Measurements from ENCODE around the gene PALM2AKAP2.

The PALM2AKAP2 gene

DNA sequence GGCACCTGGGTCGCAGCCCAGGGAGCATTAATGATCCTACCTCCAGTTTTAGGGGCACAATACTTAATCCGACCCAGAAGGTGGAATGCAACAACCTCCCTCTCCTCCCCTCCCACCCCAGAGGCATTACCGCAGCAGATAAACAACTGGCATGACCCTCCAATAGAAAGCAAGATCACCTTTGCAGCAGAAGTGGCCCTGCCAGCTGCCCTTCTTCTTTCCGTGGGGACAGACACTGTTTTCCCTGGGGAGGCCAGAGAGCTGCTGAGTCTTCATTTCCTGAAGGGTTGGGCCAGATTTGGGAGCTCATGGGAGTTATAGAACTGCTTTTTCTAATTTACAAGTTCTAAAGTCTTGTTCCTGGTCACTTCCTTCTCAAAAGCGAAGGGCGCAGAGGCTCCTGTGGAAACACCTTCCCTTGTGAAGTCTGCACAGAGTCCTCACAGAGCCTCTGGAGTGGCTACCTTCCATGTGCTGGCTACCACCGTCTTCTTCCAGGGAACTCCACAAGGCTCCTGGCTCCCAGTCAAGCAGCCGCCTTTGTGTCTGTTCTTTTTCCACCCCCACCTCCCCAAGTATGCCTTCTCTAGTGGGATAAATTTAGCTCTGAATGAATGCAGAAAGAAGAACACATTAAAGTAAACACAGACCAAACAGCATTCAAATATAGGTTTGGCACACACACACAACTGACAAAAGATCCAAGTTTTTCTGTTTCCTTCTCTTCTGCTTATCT, 8.0 kb upstream of the PALM2AKAP2 start:
- no peak for DNase-seq (ENCODE audit: low spot score)

DNA sequence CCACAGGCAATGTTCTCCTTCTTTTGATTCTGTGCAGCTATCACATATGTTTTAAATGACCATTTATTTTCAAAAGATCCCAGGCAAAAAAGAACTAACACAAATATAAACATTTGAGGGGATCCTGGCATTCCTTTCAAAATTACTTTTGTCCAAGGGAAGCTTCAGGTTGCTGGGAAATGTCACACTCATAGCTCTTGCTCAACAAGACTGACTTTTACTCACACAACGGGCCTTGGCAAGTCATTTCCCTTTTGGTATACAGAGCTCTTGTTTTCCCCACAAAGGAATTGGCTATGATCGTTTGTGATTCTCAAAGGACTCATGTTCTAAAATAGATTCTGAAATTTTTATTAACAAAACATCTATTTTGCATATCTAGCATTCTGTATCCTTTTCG, 4.5 kb upstream of the PALM2AKAP2 start:
- no peak for DNase-seq (ENCODE audit: low spot score)

DNA sequence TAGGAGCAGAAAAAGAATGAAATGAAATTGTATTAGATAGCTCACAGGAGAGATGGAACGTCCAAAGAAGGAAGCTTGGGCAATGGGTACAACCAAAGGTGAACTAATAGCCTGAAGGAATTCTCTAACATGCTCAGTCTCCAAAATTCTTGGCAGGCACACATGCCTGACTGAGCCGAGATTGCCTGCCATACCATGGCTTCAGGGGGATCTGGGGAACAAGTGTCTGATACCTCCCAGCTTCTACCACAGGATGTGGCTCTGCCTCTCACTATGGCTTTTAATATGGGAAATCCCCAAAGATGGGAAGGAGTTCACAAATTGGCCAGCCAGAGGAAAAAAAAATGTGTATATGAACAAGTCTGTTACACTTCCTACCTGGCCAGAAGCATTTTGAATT, 3.6 kb upstream of the PALM2AKAP2 start:
- DNase-seq (ENCODE audit: low spot score): no peak

GRCh38 chr9:109780453-109781033, 545 bp downstream of the PALM2AKAP2 start:
- no peak for DNase-seq (ENCODE audit: low spot score)

- no peak for DNase-seq (ENCODE audit: low spot score)
These were observed 1.1 kb downstream of the PALM2AKAP2 start for GRCh38 chr9:109781086-109781485.

DNA sequence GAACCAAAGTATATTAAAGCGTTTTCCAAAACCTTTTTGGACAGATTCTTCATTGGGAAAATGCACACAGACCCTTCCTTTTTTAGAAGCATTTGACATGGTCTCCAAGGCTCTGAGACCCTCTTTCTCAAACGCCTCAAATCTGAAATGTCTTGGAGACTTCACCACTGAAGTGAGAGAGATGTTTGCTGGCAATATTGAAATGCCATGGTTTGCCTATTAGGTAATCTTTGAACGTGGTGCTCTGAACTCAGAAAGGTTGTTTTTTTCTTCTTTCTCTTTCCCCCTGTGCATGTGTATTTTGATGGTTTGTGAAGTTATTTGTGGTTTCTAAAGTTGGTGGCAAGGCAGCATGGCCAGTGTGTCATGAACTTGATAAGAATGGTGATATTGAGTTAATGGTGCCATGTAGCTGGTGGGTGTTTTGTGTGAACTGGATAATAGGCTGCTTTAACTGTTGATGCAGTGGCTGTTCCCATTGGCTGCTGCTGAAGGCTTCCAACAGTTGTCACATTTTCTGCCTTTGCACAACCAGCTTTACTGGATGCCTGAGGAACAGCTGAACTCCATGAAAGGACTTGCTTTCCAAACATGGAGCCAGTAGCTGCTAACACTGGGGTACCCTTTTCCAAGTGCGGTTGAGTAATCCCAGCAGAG, 1.7 kb downstream of the PALM2AKAP2 start:
- DNase-seq (ENCODE audit: low spot score): no peak

GRCh38 chr9:109787735-109788134, 7.7 kb downstream of the PALM2AKAP2 start:
- DNase-seq (ENCODE audit: low spot score): no peak

DNA sequence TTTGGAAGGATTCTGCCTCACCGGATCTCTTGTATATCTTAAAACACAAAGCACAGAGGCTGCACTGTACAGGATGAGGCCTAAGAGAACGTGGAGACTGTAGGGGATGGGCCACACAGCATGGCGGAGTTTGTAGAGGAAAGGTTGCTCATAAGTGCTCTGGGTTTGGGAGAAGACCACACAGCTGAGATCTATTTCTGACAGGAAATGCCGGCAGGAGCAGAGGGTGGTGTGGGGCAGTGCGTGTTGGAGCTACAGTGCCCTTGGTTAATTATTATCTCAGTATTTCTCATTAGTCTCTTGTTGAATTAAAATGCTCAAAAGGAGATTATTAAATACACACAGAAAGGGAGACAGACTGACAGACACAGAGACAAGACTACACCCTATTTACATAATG, 9.6 kb downstream of the PALM2AKAP2 start:
- no peak for DNase-seq (ENCODE audit: low spot score)

DNA sequence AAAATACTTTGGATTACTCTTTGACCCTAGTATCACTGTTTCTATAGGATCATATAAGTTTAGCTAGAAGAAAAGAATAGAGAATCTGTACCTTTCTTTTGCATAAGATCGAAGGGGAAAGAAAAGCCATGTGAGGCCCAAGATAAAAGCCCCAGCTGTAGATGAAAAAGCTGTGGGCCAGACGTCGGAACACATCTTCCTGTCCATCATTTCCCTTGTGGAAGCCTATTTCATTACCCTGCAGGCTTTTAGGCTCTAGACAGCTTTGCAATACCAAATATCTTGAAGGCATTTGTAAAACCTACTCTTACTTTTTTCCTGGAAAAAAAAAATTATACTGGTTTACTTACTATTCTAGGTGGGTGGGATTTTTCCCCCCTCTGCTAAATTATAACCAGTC, 10.0 kb downstream of the PALM2AKAP2 start:
- DNase-seq (ENCODE audit: low spot score): no peak

DNA sequence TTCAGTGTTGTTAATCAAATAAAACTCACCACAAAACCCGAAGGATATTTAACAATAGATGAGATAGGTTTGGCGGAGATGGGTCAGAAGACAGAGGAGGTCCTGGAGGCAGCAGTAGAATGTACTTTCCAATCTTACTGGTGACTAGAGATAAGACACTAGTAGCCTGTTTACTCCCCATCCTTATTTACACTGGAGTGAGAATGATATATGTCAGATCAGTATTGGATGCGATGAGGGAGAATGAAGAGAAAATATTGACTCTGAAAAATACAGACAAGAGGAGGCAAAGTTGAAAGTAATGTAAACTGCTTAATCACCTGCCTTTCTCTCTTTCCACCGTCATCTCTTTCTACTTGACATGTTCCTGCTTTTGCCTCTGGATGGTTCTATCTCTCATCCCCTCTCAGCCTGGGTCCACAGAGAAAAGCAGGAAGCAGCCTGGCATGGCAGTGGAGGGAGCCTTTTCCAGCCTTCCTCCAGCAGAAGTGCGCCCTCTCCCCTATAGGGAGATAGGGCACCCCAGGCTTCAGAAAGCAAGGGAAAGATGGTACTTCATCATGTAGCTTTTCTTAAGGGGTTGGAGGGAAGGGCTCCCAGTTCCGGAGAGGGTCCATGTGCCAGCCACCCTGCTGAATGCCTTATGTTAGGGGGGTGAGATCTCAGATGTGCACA, 11.1 kb downstream of the PALM2AKAP2 start:
- no peak for DNase-seq (ENCODE audit: low spot score)

GRCh38 chr9:109791747-109792146, 11.7 kb downstream of the PALM2AKAP2 start:
- no peak for DNase-seq (ENCODE audit: low spot score)

- DNase-seq (ENCODE audit: low spot score): no peak
These were observed 13.1 kb downstream of the PALM2AKAP2 start for GRCh38 chr9:109792951-109793546.

GRCh38 chr9:109793921-109794320, 13.9 kb downstream of the PALM2AKAP2 start:
- DNase-seq (ENCODE audit: low spot score): no peak

GRCh38 chr9:109794361-109795012, 14.5 kb downstream of the PALM2AKAP2 start:
- DNase-seq (ENCODE audit: low spot score): no peak

GRCh38 chr9:109795613-109796012, 15.6 kb downstream of the PALM2AKAP2 start:
- no peak for DNase-seq (ENCODE audit: low spot score)

DNA sequence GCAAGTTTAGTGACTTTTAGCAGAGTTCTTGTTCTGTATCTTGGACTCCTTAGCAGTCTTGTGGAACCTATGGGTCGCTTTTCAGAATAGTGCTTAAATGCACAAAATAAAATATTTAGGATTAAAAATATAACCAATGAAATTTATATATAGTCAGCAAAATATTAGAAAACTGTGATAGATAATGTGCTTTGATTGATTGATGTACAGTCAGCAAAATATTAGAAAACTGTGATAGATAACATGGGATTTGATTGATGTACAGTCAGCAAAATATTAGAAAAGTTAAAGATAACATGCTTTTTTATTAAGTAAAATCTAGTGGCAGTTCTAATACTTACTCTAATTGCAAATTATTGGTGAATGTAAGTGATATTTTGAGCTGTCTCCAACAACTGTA, 16.1 kb downstream of the PALM2AKAP2 start:
- DNase-seq (ENCODE audit: low spot score): no peak

DNA sequence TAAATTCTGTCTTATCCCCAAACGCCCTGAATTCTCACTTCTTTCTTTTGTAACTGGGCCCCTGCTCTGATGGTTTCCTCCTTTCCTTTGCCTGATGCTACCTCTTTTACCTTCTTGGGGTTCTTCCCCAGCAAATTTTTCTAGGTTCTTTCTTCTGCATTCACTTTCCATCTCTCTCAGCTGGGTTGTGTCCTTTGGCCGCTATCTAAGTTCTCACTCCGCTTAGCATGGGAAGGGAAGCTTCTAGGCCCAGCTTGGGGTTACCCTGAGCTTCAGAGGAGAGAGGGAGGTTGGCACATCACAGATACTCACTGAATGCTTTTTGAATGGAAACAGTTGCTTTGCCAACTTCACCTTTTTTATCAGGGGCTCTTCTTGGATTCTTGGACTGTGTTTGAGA, 17.0 kb downstream of the PALM2AKAP2 start:
- DNase-seq (ENCODE audit: low spot score): no peak

- no peak for DNase-seq (ENCODE audit: low spot score)
These were observed 17.5 kb downstream of the PALM2AKAP2 start for GRCh38 chr9:109797509-109797908.

- no peak for DNase-seq (ENCODE audit: low spot score)
These were observed 19.1 kb downstream of the PALM2AKAP2 start for GRCh38 chr9:109799141-109799540.

DNA sequence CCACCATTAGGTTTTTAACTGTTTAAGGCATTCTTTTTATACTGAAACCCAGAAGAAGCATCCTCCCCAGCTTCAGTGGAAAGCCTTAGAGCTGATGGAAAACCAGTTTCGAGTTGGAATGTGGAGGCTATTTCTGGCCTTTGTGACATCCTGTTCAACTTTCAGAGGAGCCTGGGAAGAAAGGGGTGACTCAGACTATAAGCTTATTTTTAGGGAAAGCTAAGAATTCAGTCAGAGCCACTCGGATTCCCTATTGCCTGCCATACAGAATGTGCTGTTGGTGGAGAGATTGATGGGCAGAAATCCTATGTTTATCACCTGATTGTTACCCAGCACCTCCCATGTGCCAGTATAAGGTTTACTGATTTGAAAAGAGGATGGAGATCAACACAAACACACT, 19.8 kb downstream of the PALM2AKAP2 start:
- no peak for DNase-seq (ENCODE audit: low spot score)

DNA sequence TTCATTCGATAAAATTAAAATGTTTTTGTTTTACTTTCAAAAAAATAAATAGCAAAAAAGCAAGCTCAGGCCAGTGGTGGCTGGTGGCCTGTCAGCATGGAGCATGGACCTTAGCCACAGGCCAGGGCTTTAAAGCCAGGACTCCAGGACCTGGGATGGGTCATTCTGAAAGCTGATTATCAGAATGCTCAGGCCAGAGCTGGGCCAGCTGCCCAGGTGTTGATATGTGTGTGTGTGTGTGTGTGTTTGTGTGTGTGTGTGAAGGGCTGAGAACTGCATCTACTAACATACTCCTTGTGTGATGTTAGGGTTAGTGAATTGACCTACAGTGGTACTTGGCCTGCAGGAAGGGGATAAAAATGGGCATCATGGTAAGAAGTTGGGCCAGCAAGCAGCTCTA, 21.5 kb downstream of the PALM2AKAP2 start:
- DNase-seq (ENCODE audit: low spot score): no peak

- no peak for DNase-seq (ENCODE audit: low spot score)
These were observed 22.5 kb downstream of the PALM2AKAP2 start for GRCh38 chr9:109802491-109802890.

Data from SK-N-DZ (cell line).